ENCODE data around the gene WARS2.

- TF ChIP-seq CTCF (IDR thresholded peaks at IDR 0.05) (no peak), POLR2A (IDR thresholded peaks at IDR 0.05) (no peak)
These were observed 112.7 kb downstream of the WARS2 start for GRCh38 chr1:119027759-119028158.

Data from esophagus squamous epithelium (tissue), 4 donors.